Neural progenitor cell (in vitro differentiated cells): ENCODE data around the gene TSTD1. TPM values are rescaled to one million over a fixed set of nuclear protein-coding genes. Genes with fewer than 3 reads are reported as not detected.

Source experiments
- DNase-seq: peaks from one replicate; pipeline ENCODE4 v3.0.0-alpha.2; 2016; ENCODE audit warnings: low spot score
- H2AFZ ChIP-seq: fragments of 200-600 bp; sonication (generic); replicated peaks from 2 replicates; pipeline ENCODE4 v1.6.1; 2016; ENCODE audit warnings: antibody characterized with exemption
- H3F3A ChIP-seq: fragments of 200-600 bp; sonication (generic); 2 replicates; pipeline ENCODE4 v1.6.1; 2016; ENCODE audit warnings: antibody characterized with exemption, low read depth
- H3K27ac ChIP-seq: fragments of 200-600 bp; sonication (generic); 2 replicates; pipeline ENCODE4 v1.5.1; 2016; ENCODE audit warnings: mild to moderate bottlenecking
- H3K27me3 ChIP-seq: fragments of 200-600 bp; sonication (generic); 2 replicates; pipeline ENCODE4 v1.6.1; 2016; ENCODE audit warnings: mild to moderate bottlenecking, moderate library complexity
- H3K36me3 ChIP-seq: fragments of 200-600 bp; sonication (generic); 2 replicates; pipeline ENCODE4 v1.5.1; 2016
- H3K4me1 ChIP-seq: fragments of 200-600 bp; sonication (generic); 2 replicates; pipeline ENCODE4 v1.6.1; 2016; ENCODE audit warnings: mixed run types
- H3K4me2 ChIP-seq: fragments of 200-600 bp; sonication (generic); 2 replicates; pipeline ENCODE4 v1.6.1; 2016
- H3K4me3 ChIP-seq: fragments of 200-600 bp; sonication (generic); 2 replicates; pipeline ENCODE4 v1.5.1; 2016
- H3K79me2 ChIP-seq: fragments of 200-600 bp; sonication (generic); 2 replicates; pipeline ENCODE4 v1.6.1; 2016; ENCODE audit warnings: low read depth
- H3K9ac ChIP-seq: fragments of 200-600 bp; sonication (generic); 2 replicates; pipeline ENCODE4 v1.6.1; 2016
- H3K9me3 ChIP-seq: fragments of 200-600 bp; sonication (generic); 2 replicates; pipeline ENCODE4 v1.5.1; 2016; ENCODE audit warnings: low read depth
- H4K20me1 ChIP-seq: fragments of 200-600 bp; sonication (generic); 2 replicates; pipeline ENCODE4 v1.6.1; 2016; ENCODE audit warnings: low read depth
- H3K27ac Mint-ChIP-seq: 3 replicates; pipeline ENCODE4 v1.8.0; 2021; ENCODE audit warnings: mixed read lengths
- H3K27me3 Mint-ChIP-seq: 2 replicates; pipeline ENCODE4 v1.8.0; 2022; ENCODE audit warnings: low read depth, mild to moderate bottlenecking, inconsistent platforms, moderate library complexity, mixed read lengths; ENCODE audit not compliant: insufficient read depth
- H3K36me3 Mint-ChIP-seq: 3 replicates; pipeline ENCODE4 v1.8.0; 2021; ENCODE audit warnings: mixed read lengths
- H3K4me1 Mint-ChIP-seq: 3 replicates; pipeline ENCODE4 v1.8.0; 2021; ENCODE audit warnings: mixed read lengths
- H3K4me3 Mint-ChIP-seq: 3 replicates; pipeline ENCODE4 v1.8.0; 2021; ENCODE audit warnings: mild to moderate bottlenecking, moderate library complexity, mixed read lengths
- H3K9me3 Mint-ChIP-seq: 3 replicates; pipeline ENCODE4 v1.8.0; 2020; ENCODE audit warnings: mixed read lengths
- CTCF ChIP-seq: fragments of 200-600 bp; sonication (generic); IDR thresholded peaks from 2 replicates; pipeline ENCODE4 v1.5.1; 2017; ENCODE audit warnings: antibody characterized with exemption, mild to moderate bottlenecking
- EZH2 ChIP-seq: fragments of 200-600 bp; sonication (generic); IDR thresholded peaks from 2 replicates; pipeline ENCODE4 v1.6.1; 2017; ENCODE audit warnings: antibody characterized with exemption, mild to moderate bottlenecking, moderate library complexity
- EZH2phosphoT487 ChIP-seq: fragments of 200-600 bp; sonication (generic); IDR thresholded peaks from 2 replicates; pipeline ENCODE4 v1.6.1; 2017; ENCODE audit warnings: antibody characterized with exemption
- total RNA-seq: library from RNA; depleted of rRNA; stranded (reverse); fragments of >200 nt; gene quantifications from 2 replicates; pipeline ENCODE4 v1.2.3, GENCODE V29; 2015; ENCODE audit warnings: low replicate concordance

Gene TSTD1
- total RNA-seq, 1 donor from 2014 or later, result 29.9 TPM

DNA sequence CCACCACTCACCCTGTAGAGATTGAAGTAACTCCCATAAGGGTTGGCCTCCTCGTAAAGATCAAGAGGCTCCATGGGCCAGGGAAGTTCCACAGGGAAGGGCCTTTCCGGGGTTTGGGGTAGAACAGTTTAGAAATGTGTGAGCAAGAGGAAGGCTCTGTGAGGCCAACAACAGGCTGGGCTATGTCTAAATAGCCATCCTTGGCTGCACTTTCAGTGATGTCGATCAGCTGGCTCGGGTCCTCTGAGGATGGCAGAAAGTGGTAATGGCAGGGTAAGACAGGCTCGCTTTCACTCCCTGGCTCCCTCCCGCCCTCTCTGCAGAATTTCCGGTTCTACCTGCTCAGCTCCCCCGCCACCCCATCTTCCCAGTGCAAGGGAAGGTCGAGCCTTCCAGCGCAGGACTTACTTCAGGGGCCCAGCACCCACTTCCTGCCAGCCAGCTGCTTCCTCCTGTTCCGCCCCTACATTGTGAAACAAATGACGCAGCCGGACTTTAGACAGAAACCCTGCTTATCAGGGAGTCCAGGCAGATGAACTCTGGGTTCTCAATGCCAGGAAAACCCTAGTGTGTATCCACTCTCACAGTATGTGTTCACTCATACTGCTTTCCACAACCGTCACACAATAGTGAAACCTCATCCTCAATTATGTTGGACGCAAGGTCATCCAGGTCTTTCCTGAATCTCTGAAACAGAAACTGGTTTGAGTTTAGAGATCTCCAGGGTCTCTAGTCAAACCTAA is 25.1 kb downstream of the TSTD1 start:
- Histone ChIP-seq H3K36me3 (no peaks in the 10 kb centered on the region), H3K79me2 (peaks cover 99% of the 10 kb centered on the region), H3K9ac (no peak overlapping the region), H3K27ac (no peak overlapping the region), H3K27me3 (no peaks in the 10 kb centered on the region), H3K9me3 (no peaks in the 10 kb centered on the region), H2AFZ (no peak overlapping the region), H3F3A (no peaks in the 10 kb centered on the region), H3K4me3 (no peak overlapping the region), H4K20me1 (peaks cover 58% of the 10 kb centered on the region), H3K4me1 (peaks cover 8% of the 10 kb centered on the region), H3K4me2 (no peak overlapping the region)
- peaks cover 10% of the 10 kb centered on the region for H3K27me3 Mint-ChIP-seq
- DNase-seq, result no peak
- TF ChIP-seq CTCF (no peak), EZH2phosphoT487 (no peak), EZH2 (no peak)
- H3K36me3 Mint-ChIP-seq, result no peaks in the 10 kb centered on the region
- peak overlapping the region; percentile 70 for H3K27ac Mint-ChIP-seq
- H3K4me1 Mint-ChIP-seq, result peaks cover 9% of the 10 kb centered on the region
- no peak overlapping the region for H3K4me3 Mint-ChIP-seq
- H3K9me3 Mint-ChIP-seq, result no peaks in the 10 kb centered on the region

GRCh38 chr1:161013131-161013487 is 25.7 kb downstream of the TSTD1 start:
- Histone ChIP-seq H3K4me1 (peaks cover 3% of the 10 kb centered on the region), H3K36me3 (no peaks in the 10 kb centered on the region), H3K9ac (no peak overlapping the region), H3K4me2 (no peak overlapping the region), H3K4me3 (no peak overlapping the region), H3K9me3 (no peaks in the 10 kb centered on the region), H3K79me2 (peaks cover 99% of the 10 kb centered on the region), H4K20me1 (peaks cover 58% of the 10 kb centered on the region), H3K27ac (no peak overlapping the region), H2AFZ (no peak overlapping the region), H3K27me3 (no peaks in the 10 kb centered on the region), H3F3A (no peaks in the 10 kb centered on the region)
- Mint-ChIP-seq H3K9me3 (no peaks in the 10 kb centered on the region), H3K36me3 (no peaks in the 10 kb centered on the region), H3K4me3 (no peak overlapping the region), H3K4me1 (peaks cover 9% of the 10 kb centered on the region), H3K27me3 (peaks cover 7% of the 10 kb centered on the region), H3K27ac (peak overlapping the region; percentile 25)
- DNase-seq, result no peak
- TF ChIP-seq EZH2, result no peak
- TF ChIP-seq CTCF, result no peak
- no peak for TF ChIP-seq EZH2phosphoT487

GRCh38 chr1:161012420-161012819 is 26.3 kb downstream of the TSTD1 start:
- no peaks in the 10 kb centered on the region for H3K36me3 Mint-ChIP-seq

More at GRCh38 chr1:161012420-161012819, 26.3 kb downstream of the TSTD1 start:
- Histone ChIP-seq H4K20me1 (peaks cover 58% of the 10 kb centered on the region), H3K4me3 (no peak overlapping the region), H3K36me3 (no peaks in the 10 kb centered on the region), H3K9me3 (no peaks in the 10 kb centered on the region), H3K4me1 (no peaks in the 10 kb centered on the region), H3K27me3 (no peaks in the 10 kb centered on the region), H3K9ac (no peak overlapping the region), H3K27ac (no peak overlapping the region), H3K79me2 (peaks cover 99% of the 10 kb centered on the region), H2AFZ (no peak overlapping the region), H3K4me2 (no peak overlapping the region), H3F3A (no peaks in the 10 kb centered on the region)
- no peak for DNase-seq
- H3K4me1 Mint-ChIP-seq, result peaks cover 6% of the 10 kb centered on the region
- TF ChIP-seq CTCF, result no peak
- no peak for TF ChIP-seq EZH2
- TF ChIP-seq EZH2phosphoT487, result no peak
- no peaks in the 10 kb centered on the region for H3K9me3 Mint-ChIP-seq
- H3K27me3 Mint-ChIP-seq, result peaks cover 3% of the 10 kb centered on the region
- no peak overlapping the region for H3K27ac Mint-ChIP-seq
- H3K4me3 Mint-ChIP-seq, result no peak overlapping the region
